ENCODE data around the gene ABCA10.
"Not testable (repeated sequence)": the region's sequence is repeated elsewhere in the genome, so short reads cannot be mapped to it uniquely, and the experiment has no call there.

ABCA10 gene

GRCh38 chr17:69228576-69228975 is at the start of gene ABCA10:
ABCA10 (minus strand) TSS chr17:69228824; CDS start chr17:69225358, 3,466 bp downstream.
- DNase-seq (ENCODE audit: low spot score), result no peak

GRCh38 chr17:69276279-69276678 is 47.7 kb upstream of the ABCA10 start:
- DNase-seq (ENCODE audit: low spot score), result not testable (repeated sequence)

- no peak for DNase-seq (ENCODE audit: low spot score)
These were observed 47.1 kb upstream of the ABCA10 start for GRCh38 chr17:69275751-69276150.

- no peak for DNase-seq (ENCODE audit: low spot score)
These were observed 42.4 kb upstream of the ABCA10 start for GRCh38 chr17:69271023-69271422.

- no peak for DNase-seq (ENCODE audit: low spot score)
These were observed 40.7 kb upstream of the ABCA10 start for GRCh38 chr17:69269131-69269998.

- DNase-seq (ENCODE audit: low spot score), result no peak
These were observed 40.0 kb upstream of the ABCA10 start for GRCh38 chr17:69268543-69269014.

- DNase-seq (ENCODE audit: low spot score), result no peak
These were observed 38.6 kb upstream of the ABCA10 start for GRCh38 chr17:69267219-69267618.

GRCh38 chr17:69265873-69266272 is 37.2 kb upstream of the ABCA10 start:
- no peak for DNase-seq (ENCODE audit: low spot score)

- DNase-seq (ENCODE audit: low spot score), result no peak
These were observed 25.6 kb upstream of the ABCA10 start for GRCh38 chr17:69254187-69254586.

GRCh38 chr17:69250641-69251040 is 22.0 kb upstream of the ABCA10 start:
- no peak for DNase-seq (ENCODE audit: low spot score)

- DNase-seq (ENCODE audit: low spot score), result peak; percentile 37
These were observed 18.2 kb upstream of the ABCA10 start for GRCh38 chr17:69246726-69247375.

GRCh38 chr17:69246202-69246601 is 17.6 kb upstream of the ABCA10 start:
- no peak for DNase-seq (ENCODE audit: low spot score)

- DNase-seq (ENCODE audit: low spot score), result no peak
These were observed 17.0 kb upstream of the ABCA10 start for GRCh38 chr17:69245617-69246016.

- no peak for DNase-seq (ENCODE audit: low spot score)
These were observed 11.3 kb upstream of the ABCA10 start for GRCh38 chr17:69239611-69240600.

GRCh38 chr17:69236946-69237345 is 8.3 kb upstream of the ABCA10 start:
- no peak for DNase-seq (ENCODE audit: low spot score)

- no peak for DNase-seq (ENCODE audit: low spot score)
These were observed 7.8 kb upstream of the ABCA10 start for GRCh38 chr17:69236464-69236863.

GRCh38 chr17:69235338-69236058 is 6.9 kb upstream of the ABCA10 start:
- peak; percentile 73 for DNase-seq (ENCODE audit: low spot score)

- no peak for DNase-seq (ENCODE audit: low spot score)
These were observed 4.0 kb upstream of the ABCA10 start for GRCh38 chr17:69232650-69233049.

- no peak for DNase-seq (ENCODE audit: low spot score)
These were observed 2.9 kb upstream of the ABCA10 start for GRCh38 chr17:69231521-69231920.

- no peak for DNase-seq (ENCODE audit: low spot score)
These were observed 2.3 kb upstream of the ABCA10 start for GRCh38 chr17:69230939-69231338.

GRCh38 chr17:69228018-69228417 is 606 bp downstream of the ABCA10 start:
- no peak for DNase-seq (ENCODE audit: low spot score)
